ENCODE results near the gene RHOXF2B. TPM values are rescaled to one million over a fixed set of nuclear protein-coding genes. Genes with fewer than 3 reads are reported as not detected.
"Not testable (repeated sequence)": the region's sequence is repeated elsewhere in the genome, so short reads cannot be mapped to it uniquely, and the experiment has no call there.

The RHOXF2B gene
- total RNA-seq, 5 donors from 2014 or later (not counting 1 experiment from before 2014, with no cell fraction given) = 0.16 TPM; not detected in 4

DNA sequence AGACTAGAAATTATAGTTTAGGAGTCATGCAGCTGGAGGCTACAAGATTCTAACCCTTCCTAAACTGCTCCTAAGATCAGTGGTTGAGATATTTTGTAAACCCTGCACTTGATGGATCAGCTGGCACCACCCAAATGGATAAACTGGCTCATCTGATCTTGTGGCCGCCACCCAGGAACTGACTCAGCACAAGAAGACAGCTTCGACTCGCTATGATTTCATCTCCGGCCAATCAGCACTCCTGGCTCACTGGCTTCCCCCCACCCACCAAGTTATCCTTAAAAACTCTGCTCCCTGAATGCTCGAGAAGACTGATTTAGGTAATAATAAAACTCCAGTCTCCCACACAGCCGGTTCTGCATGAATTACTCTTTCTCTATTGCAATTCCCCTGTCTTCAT is 34.8 kb downstream of the RHOXF2B start:
- WGBS (ENCODE audit: insufficient coverage) = no CpG with 5 or more reads among the region's 6 CpGs
- H3K27me3 Mint-ChIP-seq; H3K27ac Mint-ChIP-seq; H3K27me3 ChIP-seq (replicated peaks in 1 of 2; ENCODE audit: control insufficient read depth in 2 of 2, extremely low read depth in 1 of 2, insufficient read depth in 2 of 2, low read length in 1 of 2); H3K36me3 Mint-ChIP-seq; H3K9me3 ChIP-seq; H3K9me3 Mint-ChIP-seq; POLR2A ChIA-PET; DNase-seq; ATAC-seq (replicated peaks in 1 of 4); H3K4me3 ChIP-seq (ENCODE audit: control insufficient read depth in 1 of 2, extremely low read depth in 1 of 2, low read length in 1 of 2); H3K36me3 ChIP-seq (ENCODE audit: control insufficient read depth in 2 of 2, extremely low read depth in 1 of 2, insufficient read depth in 1 of 2, low read length in 1 of 2); H3K27ac ChIP-seq (ENCODE audit: low read length); H3K4me3 Mint-ChIP-seq; H3K4me1 Mint-ChIP-seq; CTCF ChIA-PET; H3K4me1 ChIP-seq (ENCODE audit: control insufficient read depth in 1 of 2, extremely low read depth in 1 of 2, insufficient read depth in 2 of 2, low read length in 2 of 2): not testable (repeated sequence)

DNA sequence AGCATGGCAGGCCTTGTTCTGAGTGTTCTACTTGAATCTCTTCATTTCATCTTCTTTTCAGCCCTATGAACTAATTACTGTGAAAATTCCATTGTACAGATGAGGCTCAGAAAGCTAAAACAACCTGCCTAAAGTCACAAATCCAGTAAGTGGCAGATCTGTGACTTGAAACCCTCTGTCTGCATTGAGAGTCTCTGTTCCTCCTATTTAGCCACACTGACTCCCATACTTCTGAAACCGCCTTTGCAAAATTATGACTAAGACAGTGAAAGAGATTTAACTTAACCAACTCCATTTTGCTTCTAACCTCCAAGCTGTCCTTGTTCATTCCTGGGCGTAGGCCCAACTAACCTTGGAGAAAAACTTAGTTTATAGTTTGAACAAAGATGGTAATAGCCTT is 35.2 kb downstream of the RHOXF2B start:
- CTCF ChIA-PET, H3K36me3 Mint-ChIP-seq, H3K9me3 Mint-ChIP-seq: not testable (repeated sequence)

DNA sequence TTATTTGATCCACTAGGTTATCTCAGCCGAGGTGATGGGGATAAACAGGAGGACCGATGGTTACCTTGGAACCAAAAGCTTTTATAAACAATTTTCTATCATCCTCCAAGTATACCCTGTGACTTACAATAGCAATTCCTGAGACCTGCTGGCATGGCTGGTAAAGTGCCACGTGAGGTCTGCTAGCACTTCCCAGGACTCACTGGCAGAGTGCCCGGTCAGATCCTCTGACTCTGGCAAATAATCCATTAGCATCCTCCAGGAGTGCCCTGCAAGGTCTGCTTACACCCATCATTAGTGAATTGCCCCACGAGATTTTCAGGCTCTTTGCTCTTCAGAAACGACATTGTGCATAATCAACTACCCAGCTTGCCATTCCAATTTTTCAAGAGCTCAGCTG is 37.3 kb downstream of the RHOXF2B start:
- H3K4me3 ChIP-seq (ENCODE audit: control insufficient read depth in 1 of 2, extremely low read depth in 1 of 2, low read length in 1 of 2); H3K27ac ChIP-seq (ENCODE audit: low read length); H3K9me3 ChIP-seq; H3K9me3 Mint-ChIP-seq; H3K36me3 Mint-ChIP-seq; H3K27me3 Mint-ChIP-seq; CTCF ChIA-PET; ATAC-seq (replicated peaks in 1 of 4); H3K4me3 Mint-ChIP-seq; POLR2A ChIA-PET; H3K4me1 Mint-ChIP-seq; H3K4me1 ChIP-seq (ENCODE audit: control insufficient read depth in 1 of 2, extremely low read depth in 1 of 2, insufficient read depth in 2 of 2, low read length in 2 of 2); H3K27ac Mint-ChIP-seq; DNase-seq; H3K36me3 ChIP-seq (ENCODE audit: control insufficient read depth in 2 of 2, extremely low read depth in 1 of 2, insufficient read depth in 1 of 2, low read length in 1 of 2); H3K27me3 ChIP-seq (replicated peaks in 1 of 2; ENCODE audit: control insufficient read depth in 2 of 2, extremely low read depth in 1 of 2, insufficient read depth in 2 of 2, low read length in 1 of 2): not testable (repeated sequence)
- WGBS (ENCODE audit: insufficient coverage) = no CpG with 5 or more reads among the region's 6 CpGs

More for the DNA sequence above, 35.2 kb downstream of the RHOXF2B start:
- DNase-seq; H3K4me1 ChIP-seq (ENCODE audit: control insufficient read depth in 1 of 2, extremely low read depth in 1 of 2, insufficient read depth in 2 of 2, low read length in 2 of 2); POLR2A ChIA-PET; H3K27me3 Mint-ChIP-seq; ATAC-seq (replicated peaks in 1 of 4); H3K27ac Mint-ChIP-seq; H3K4me3 Mint-ChIP-seq; H3K4me3 ChIP-seq (ENCODE audit: control insufficient read depth in 1 of 2, extremely low read depth in 1 of 2, low read length in 1 of 2); H3K4me1 Mint-ChIP-seq; H3K9me3 ChIP-seq; H3K27me3 ChIP-seq (replicated peaks in 1 of 2; ENCODE audit: control insufficient read depth in 2 of 2, extremely low read depth in 1 of 2, insufficient read depth in 2 of 2, low read length in 1 of 2); H3K27ac ChIP-seq (ENCODE audit: low read length); H3K36me3 ChIP-seq (ENCODE audit: control insufficient read depth in 2 of 2, extremely low read depth in 1 of 2, insufficient read depth in 1 of 2, low read length in 1 of 2): not testable (repeated sequence)
- WGBS (ENCODE audit: insufficient coverage) = no CpG with 5 or more reads among the region's 2 CpGs

- H3K9me3 Mint-ChIP-seq; H3K27me3 Mint-ChIP-seq; H3K27me3 ChIP-seq (replicated peaks in 1 of 2; ENCODE audit: control insufficient read depth in 2 of 2, extremely low read depth in 1 of 2, insufficient read depth in 2 of 2, low read length in 1 of 2); H3K4me3 ChIP-seq (ENCODE audit: control insufficient read depth in 1 of 2, extremely low read depth in 1 of 2, low read length in 1 of 2); H3K27ac Mint-ChIP-seq; H3K4me1 ChIP-seq (ENCODE audit: control insufficient read depth in 1 of 2, extremely low read depth in 1 of 2, insufficient read depth in 2 of 2, low read length in 2 of 2); H3K4me1 Mint-ChIP-seq; DNase-seq; H3K36me3 ChIP-seq (ENCODE audit: control insufficient read depth in 2 of 2, extremely low read depth in 1 of 2, insufficient read depth in 1 of 2, low read length in 1 of 2); H3K27ac ChIP-seq (ENCODE audit: low read length); H3K36me3 Mint-ChIP-seq; H3K4me3 Mint-ChIP-seq; POLR2A ChIA-PET; ATAC-seq (replicated peaks in 1 of 4); CTCF ChIA-PET; H3K9me3 ChIP-seq: not testable (repeated sequence)
- WGBS (ENCODE audit: insufficient coverage) = no CpG with 5 or more reads among the region's 8 CpGs
Measured at GRCh38 chrX:120039087-120039733, 38.3 kb downstream of the RHOXF2B start.

DNA sequence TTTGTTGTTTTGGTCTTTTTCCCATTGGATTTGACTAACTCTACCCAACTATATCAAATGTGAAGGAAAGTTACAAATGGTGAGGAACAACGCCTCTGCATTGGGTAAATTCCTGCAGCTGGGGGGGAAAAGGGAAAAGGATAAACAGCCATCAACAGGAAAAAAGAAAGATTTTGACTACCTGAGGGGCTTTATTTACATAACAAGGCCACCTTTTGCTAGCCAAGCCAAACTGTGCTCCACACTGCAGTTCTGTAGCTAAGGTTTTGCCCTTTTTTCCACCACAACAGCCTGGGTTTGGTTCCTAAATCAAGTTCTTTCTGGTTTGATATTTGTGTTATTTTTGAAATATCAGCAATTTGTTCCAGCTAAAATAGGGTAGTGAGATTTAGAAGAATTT is 40.8 kb downstream of the RHOXF2B start:
- CTCF ChIA-PET = no interaction called here
- H3K27me3 ChIP-seq (replicated peaks in 1 of 2; ENCODE audit: control insufficient read depth in 2 of 2, extremely low read depth in 1 of 2, insufficient read depth in 2 of 2, low read length in 1 of 2) = peaks cover 0 to 2% of the 10 kb centered on the region in 2 experiments
- peaks cover 0 to 4% of the 10 kb centered on the region in 2 donors for H3K27me3 Mint-ChIP-seq
- no peaks in the 10 kb centered on the region for H3K4me1 ChIP-seq (ENCODE audit: control insufficient read depth in 1 of 2, extremely low read depth in 1 of 2, insufficient read depth in 2 of 2, low read length in 2 of 2)
- no peaks in the 10 kb centered on the region for H3K36me3 Mint-ChIP-seq
- no peaks in the 10 kb centered on the region for H3K9me3 Mint-ChIP-seq
- no peaks in the 10 kb centered on the region for H3K9me3 ChIP-seq
- H3K4me3 Mint-ChIP-seq = no peak overlapping the region
- no peaks in the 10 kb centered on the region for H3K36me3 ChIP-seq (ENCODE audit: control insufficient read depth in 2 of 2, extremely low read depth in 1 of 2, insufficient read depth in 1 of 2, low read length in 1 of 2)
- POLR2A ChIA-PET = interaction anchor here in 1 of 2 donors (0.5 kb wide), 1 partner anchor 199 kb away, joined by 3 read pairs; no protein-coding TSS in a partner anchor
- H3K4me3 ChIP-seq (ENCODE audit: control insufficient read depth in 1 of 2, extremely low read depth in 1 of 2, low read length in 1 of 2) = no peak overlapping the region
- no CpG with 5 or more reads among the region's 1 CpG for WGBS (ENCODE audit: insufficient coverage)
- H3K27ac Mint-ChIP-seq = no peak overlapping the region
- DNase-seq (no peak), ATAC-seq (replicated peaks in 1 of 4) (no peak)
- H3K27ac ChIP-seq (ENCODE audit: low read length) = no peak overlapping the region
- no peaks in the 10 kb centered on the region for H3K4me1 Mint-ChIP-seq

GRCh38 chrX:120035522-120036309 is 41.8 kb downstream of the RHOXF2B start:
- POLR2A ChIA-PET; H3K4me1 Mint-ChIP-seq; CTCF ChIA-PET; H3K4me1 ChIP-seq (ENCODE audit: control insufficient read depth in 1 of 2, extremely low read depth in 1 of 2, insufficient read depth in 2 of 2, low read length in 2 of 2); H3K9me3 ChIP-seq; H3K4me3 Mint-ChIP-seq; H3K27me3 Mint-ChIP-seq; H3K36me3 Mint-ChIP-seq; H3K36me3 ChIP-seq (ENCODE audit: control insufficient read depth in 2 of 2, extremely low read depth in 1 of 2, insufficient read depth in 1 of 2, low read length in 1 of 2); H3K27ac ChIP-seq (ENCODE audit: low read length); H3K9me3 Mint-ChIP-seq; H3K27me3 ChIP-seq (replicated peaks in 1 of 2; ENCODE audit: control insufficient read depth in 2 of 2, extremely low read depth in 1 of 2, insufficient read depth in 2 of 2, low read length in 1 of 2); ATAC-seq (replicated peaks in 1 of 4); H3K27ac Mint-ChIP-seq; H3K4me3 ChIP-seq (ENCODE audit: control insufficient read depth in 1 of 2, extremely low read depth in 1 of 2, low read length in 1 of 2): not testable (repeated sequence)
- peak in 1 of 35 experiments; percentile 33 for DNase-seq
- no CpG with 5 or more reads among the region's 9 CpGs for WGBS (ENCODE audit: insufficient coverage)
